H9 (cell line): Measurements from ENCODE around the gene TAGLN2. TPM values are rescaled to one million over a fixed set of nuclear protein-coding genes. Genes with fewer than 3 reads are reported as not detected.

Experiments used
- DNase-seq: peaks from one replicate; pipeline ENCODE4 v3.0.0-alpha.2; 2017
- H2AFZ ChIP-seq: one replicate; pipeline ENCODE4 v1.6.1; 2013; ENCODE audit warnings: mild to moderate bottlenecking, low read length, control low read depth, moderate library complexity
- H2AK5ac ChIP-seq: 2 replicates; pipeline ENCODE4 v1.6.1; 2013; ENCODE audit warnings: low read length, control low read depth, mixed read lengths; ENCODE audit not compliant: insufficient read length
- H2BK120ac ChIP-seq: one replicate; pipeline ENCODE4 v1.6.1; 2013; ENCODE audit warnings: low read depth, mild to moderate bottlenecking, low read length, control low read depth, inconsistent platforms; ENCODE audit not compliant: poor library complexity, severe bottlenecking
- H2BK12ac ChIP-seq: 2 replicates; pipeline ENCODE4 v1.6.1; 2013; ENCODE audit warnings: low read length, control low read depth, mixed read lengths, low read depth; ENCODE audit not compliant: insufficient read length
- H2BK15ac ChIP-seq: 2 replicates; pipeline ENCODE4 v1.6.1; 2013; ENCODE audit warnings: low read depth, low read length, control low read depth
- H2BK20ac ChIP-seq: one replicate; pipeline ENCODE4 v1.6.1; 2013; ENCODE audit warnings: low read depth, mild to moderate bottlenecking, low read length, control low read depth, inconsistent platforms; ENCODE audit not compliant: poor library complexity, severe bottlenecking
- H2BK5ac ChIP-seq: 2 replicates; pipeline ENCODE4 v1.6.1; 2013; ENCODE audit warnings: low read length, control low read depth, mixed read lengths; ENCODE audit not compliant: insufficient read length
- H3K14ac ChIP-seq: 2 replicates; pipeline ENCODE4 v1.6.1; 2013; ENCODE audit warnings: low read length, control low read depth; ENCODE audit not compliant: insufficient read depth
- H3K18ac ChIP-seq: 2 replicates; pipeline ENCODE4 v1.6.1; 2013; ENCODE audit warnings: low read depth, mild to moderate bottlenecking, mixed read lengths, low read length, control low read depth; ENCODE audit not compliant: insufficient read length
- H3K23ac ChIP-seq: 2 replicates; pipeline ENCODE4 v1.6.1; 2013; ENCODE audit warnings: low read length, control low read depth, mixed read lengths, low read depth; ENCODE audit not compliant: insufficient read length
- H3K23me2 ChIP-seq: 2 replicates; pipeline ENCODE4 v1.6.1; 2013; ENCODE audit warnings: low read depth, mild to moderate bottlenecking, mixed read lengths, low read length, control low read depth; ENCODE audit not compliant: insufficient read length, poor library complexity, severe bottlenecking
- H3K27ac ChIP-seq: 2 replicates; pipeline ENCODE4 v1.5.1; 2013; ENCODE audit warnings: low read length, control low read depth, mixed read lengths, low read depth; ENCODE audit not compliant: insufficient read length
- H3K27me3 ChIP-seq: 2 replicates; pipeline ENCODE4 v1.6.1; 2013; ENCODE audit warnings: low read length, control low read depth, inconsistent platforms; ENCODE audit not compliant: insufficient read depth
- H3K4ac ChIP-seq: 2 replicates; pipeline ENCODE4 v1.6.1; 2013; ENCODE audit warnings: low read depth, mild to moderate bottlenecking, control low read depth, inconsistent platforms, low read length, moderate library complexity
- H3K4me1 ChIP-seq: 2 replicates; pipeline ENCODE4 v1.6.1; 2013; ENCODE audit warnings: low read length, control low read depth, inconsistent platforms; ENCODE audit not compliant: insufficient read depth
- H3K4me2 ChIP-seq: 2 replicates; pipeline ENCODE4 v1.6.1; 2013; ENCODE audit warnings: low read length, control low read depth, mixed read lengths; ENCODE audit not compliant: insufficient read length, insufficient read depth
- H3K56ac ChIP-seq: 2 replicates; pipeline ENCODE4 v1.6.1; 2013; ENCODE audit warnings: low read depth, mild to moderate bottlenecking, mixed read lengths, low read length, control low read depth; ENCODE audit not compliant: insufficient read length
- H3K79me1 ChIP-seq: 2 replicates; pipeline ENCODE4 v1.6.1; 2013; ENCODE audit warnings: low read depth, mild to moderate bottlenecking, moderate library complexity, low read length, control low read depth, inconsistent platforms; ENCODE audit not compliant: insufficient read depth, poor library complexity, severe bottlenecking
- H3K79me2 ChIP-seq: 2 replicates; pipeline ENCODE4 v1.6.1; 2013; ENCODE audit warnings: low read length, control low read depth, inconsistent platforms; ENCODE audit not compliant: insufficient read depth
- H3K9ac ChIP-seq: 2 replicates; pipeline ENCODE4 v1.6.1; 2013; ENCODE audit warnings: low read length, control low read depth, mixed read lengths; ENCODE audit not compliant: insufficient read length; ENCODE audit errors: extremely low read depth
- H3K9me3 ChIP-seq: one replicate; pipeline ENCODE4 v1.6.1; 2013; ENCODE audit warnings: low read depth, low read length, inconsistent platforms; ENCODE audit not compliant: control insufficient read depth
- H3T11ph ChIP-seq: one replicate; pipeline ENCODE4 v1.6.1; 2013; ENCODE audit warnings: mild to moderate bottlenecking, low read length, control low read depth, inconsistent platforms
- H4K20me1 ChIP-seq: one replicate; pipeline ENCODE4 v1.6.1; 2013; ENCODE audit not compliant: control insufficient read depth, insufficient read length, insufficient read depth
- H4K5ac ChIP-seq: 2 replicates; pipeline ENCODE4 v1.6.1; 2013; ENCODE audit warnings: low read depth, mild to moderate bottlenecking, mixed read lengths, low read length, control low read depth; ENCODE audit not compliant: insufficient read length
- H4K8ac ChIP-seq: replicated peaks from 2 replicates; pipeline ENCODE4 v1.6.1; 2013; ENCODE audit warnings: low read length, control low read depth, mixed read lengths, low read depth; ENCODE audit not compliant: insufficient read length
- H4K91ac ChIP-seq: 2 replicates; pipeline ENCODE4 v1.6.1; 2013; ENCODE audit warnings: low read depth, mild to moderate bottlenecking, moderate library complexity, mixed read lengths, low read length, control low read depth; ENCODE audit not compliant: insufficient read length
- H3K27ac Mint-ChIP-seq, 3 experiments: 2 replicates in 2 of 3; 3 replicates in 1 of 3; pipeline ENCODE4 v1.8.0; 2020 to 2021; ENCODE audit warnings: mixed read lengths in 3 of 3, mild to moderate bottlenecking in 1 of 3, moderate library complexity in 1 of 3
- H3K27me3 Mint-ChIP-seq: 2 replicates; pipeline ENCODE4 v1.8.0; 2021; ENCODE audit warnings: low read depth, mild to moderate bottlenecking, moderate library complexity, mixed read lengths
- H3K36me3 Mint-ChIP-seq, 3 experiments: 2 replicates in 2 of 3; 3 replicates in 1 of 3; pipeline ENCODE4 v1.8.0; 2020 to 2021; ENCODE audit warnings: low read depth in 3 of 3, mixed read lengths in 3 of 3; ENCODE audit not compliant: insufficient read depth in 1 of 3
- H3K4me1 Mint-ChIP-seq, 2 experiments: 2 replicates each; pipeline ENCODE4 v1.8.0; 2020; ENCODE audit warnings: mixed read lengths in 2 of 2
- H3K4me3 Mint-ChIP-seq, 2 experiments: 2 replicates in 1 of 2; 3 replicates in 1 of 2; pipeline ENCODE4 v1.8.0; 2020 to 2021; ENCODE audit warnings: mild to moderate bottlenecking in 2 of 2, mixed read lengths in 2 of 2, moderate library complexity in 1 of 2
- H3K9me3 Mint-ChIP-seq, 2 experiments: 2 replicates in 1 of 2; 3 replicates in 1 of 2; pipeline ENCODE4 v1.8.0; 2020; ENCODE audit warnings: mild to moderate bottlenecking in 2 of 2, mixed read lengths in 2 of 2, moderate library complexity in 1 of 2
- WGBS: extraction: QIAGEN DNeasy Blood & Tissue Kit; methylation state at CpG from one replicate; pipeline ENCODE4 v1.1.7; 2013; ENCODE audit warnings: missing lambda C conversion rate, low lambda C conversion rate, mixed read lengths; ENCODE audit not compliant: insufficient read length; ENCODE audit errors: extremely low coverage; 5-methylcytosine and 5-hydroxymethylcytosine counted together
- total RNA-seq: library from RNA; stranded (reverse); gene quantifications from 2 replicates; pipeline ENCODE4 v1.2.1, GENCODE V29; 2021
- TF ChIP-seq, protein P1 (sequence below): fragments of 200-600 bp; sonication (generic); conservative IDR thresholded peaks from 3 replicates; pipeline ENCODE4 v1.8.0; 2021; ENCODE audit warnings: antibody characterized with exemption, mild to moderate bottlenecking

Gene TAGLN2
- total RNA-seq, 1 experiment from 2014 or later, result 76.7 TPM

DNA sequence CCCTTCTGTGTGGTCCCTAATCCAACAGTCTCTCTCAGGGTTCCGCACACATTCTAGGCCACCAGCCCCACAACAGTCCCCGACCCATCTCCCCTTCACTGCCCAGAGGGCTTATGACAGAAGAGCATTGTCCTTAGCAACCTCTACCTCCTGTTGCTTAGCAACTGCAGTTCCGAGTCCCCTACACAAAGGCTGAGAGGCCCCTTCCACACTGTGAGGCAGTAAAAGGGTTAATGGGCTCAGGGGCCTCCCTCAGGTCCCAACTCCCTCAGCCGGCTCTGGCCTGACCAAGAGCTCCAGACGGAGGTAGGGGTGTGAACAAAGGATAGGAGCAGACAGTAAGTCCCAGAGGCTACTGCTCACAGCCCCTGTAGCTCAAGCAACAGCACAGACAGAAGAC is 15.8 kb upstream of the TAGLN2 start:
- Histone ChIP-seq H3K18ac (peak overlapping the region; percentile 46), H3K79me2 (no peaks in the 10 kb centered on the region), H3K27ac (no peak overlapping the region), H3K79me1 (no peaks in the 10 kb centered on the region), H2BK5ac (no peak overlapping the region), H3K14ac (peak overlapping the region; percentile 8), H2BK20ac (no peak overlapping the region), H3K4me1 (no peaks in the 10 kb centered on the region; the same call in 1 of the 2 replicates), H3K23me2 (peaks cover 10% of the 10 kb centered on the region), H3K9me3 (no peaks in the 10 kb centered on the region), H3K4me2 (no peak overlapping the region), H4K5ac (no peak overlapping the region), H4K8ac (no peak overlapping the region), H3T11ph (no peak overlapping the region), H2AFZ (no peak overlapping the region), H4K91ac (no peak overlapping the region), H2BK15ac (no peak overlapping the region), H3K9ac (no peak overlapping the region), H3K23ac (no peak overlapping the region), H2BK12ac (no peak overlapping the region), H3K4ac (no peak overlapping the region), H3K56ac (no peak overlapping the region), H4K20me1 (no peaks in the 10 kb centered on the region), H2AK5ac (no peak overlapping the region), H3K27me3 (no peaks in the 10 kb centered on the region), H2BK120ac (no peak overlapping the region)
- H3K27ac Mint-ChIP-seq, result peak overlapping the region in 1 of 3 experiments; percentile 55; a peak in 2 of 7 replicates
- peaks cover 46 to 71% of the 10 kb centered on the region in 2 experiments for H3K4me1 Mint-ChIP-seq
- TF ChIP-seq, protein P1, sequence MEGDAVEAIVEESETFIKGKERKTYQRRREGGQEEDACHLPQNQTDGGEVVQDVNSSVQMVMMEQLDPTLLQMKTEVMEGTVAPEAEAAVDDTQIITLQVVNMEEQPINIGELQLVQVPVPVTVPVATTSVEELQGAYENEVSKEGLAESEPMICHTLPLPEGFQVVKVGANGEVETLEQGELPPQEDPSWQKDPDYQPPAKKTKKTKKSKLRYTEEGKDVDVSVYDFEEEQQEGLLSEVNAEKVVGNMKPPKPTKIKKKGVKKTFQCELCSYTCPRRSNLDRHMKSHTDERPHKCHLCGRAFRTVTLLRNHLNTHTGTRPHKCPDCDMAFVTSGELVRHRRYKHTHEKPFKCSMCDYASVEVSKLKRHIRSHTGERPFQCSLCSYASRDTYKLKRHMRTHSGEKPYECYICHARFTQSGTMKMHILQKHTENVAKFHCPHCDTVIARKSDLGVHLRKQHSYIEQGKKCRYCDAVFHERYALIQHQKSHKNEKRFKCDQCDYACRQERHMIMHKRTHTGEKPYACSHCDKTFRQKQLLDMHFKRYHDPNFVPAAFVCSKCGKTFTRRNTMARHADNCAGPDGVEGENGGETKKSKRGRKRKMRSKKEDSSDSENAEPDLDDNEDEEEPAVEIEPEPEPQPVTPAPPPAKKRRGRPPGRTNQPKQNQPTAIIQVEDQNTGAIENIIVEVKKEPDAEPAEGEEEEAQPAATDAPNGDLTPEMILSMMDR, result no peak
- no peaks in the 10 kb centered on the region for H3K9me3 Mint-ChIP-seq
- no CpG with 5 or more reads among the region's 5 CpGs for WGBS
- no peak overlapping the region; a peak in 1 of 5 replicates for H3K4me3 Mint-ChIP-seq
- H3K27me3 Mint-ChIP-seq, result peaks cover 1% of the 10 kb centered on the region
- DNase-seq, result no peak
- peaks cover 8 to 13% (median 9%) of the 10 kb centered on the region in 3 experiments; a peak in 6 of 7 replicates for H3K36me3 Mint-ChIP-seq
